RWPE2 (cell line): ENCODE results near the gene GADL1.

Experiments
- ATAC-seq: fragments of 200-7000 bp; cut with Tn5 transposase; 3 replicates; pipeline ENCODE4 v1.9.1; 2021; ENCODE audit warnings: low read depth
- DNase-seq: peaks from one replicate; pipeline ENCODE4 v3.0.0-alpha.2; 2020; ENCODE audit warnings: low spot score
- H3K27ac ChIP-seq: fragments of 450-650 bp; 2 replicates; pipeline ENCODE4 v1.5.1; 2017; ENCODE audit warnings: mild to moderate bottlenecking; ENCODE audit not compliant: poor library complexity, severe bottlenecking
- H3K27me3 ChIP-seq: fragments of 250-450 bp; sonication (Bioruptor Pico); 2 replicates; pipeline ENCODE4 v1.5.1; 2021; ENCODE audit warnings: mild to moderate bottlenecking, moderate library complexity; ENCODE audit not compliant: insufficient read depth, poor library complexity, severe bottlenecking
- H3K36me3 ChIP-seq: fragments of 250-450 bp; sonication (Bioruptor Pico); 2 replicates; pipeline ENCODE4 v1.5.1; 2020; ENCODE audit warnings: low read depth, mild to moderate bottlenecking, moderate library complexity
- H3K4me1 ChIP-seq: fragments of 250-450 bp; sonication (Bioruptor Pico); 2 replicates; pipeline ENCODE4 v1.5.1; 2021; ENCODE audit warnings: mild to moderate bottlenecking, moderate library complexity; ENCODE audit not compliant: insufficient read depth, poor library complexity, severe bottlenecking
- H3K4me3 ChIP-seq: fragments of 250-450 bp; sonication (Bioruptor Pico); 2 replicates; pipeline ENCODE4 v1.5.1; 2021; ENCODE audit warnings: mild to moderate bottlenecking, moderate library complexity; ENCODE audit not compliant: severe bottlenecking
- H3K9me3 ChIP-seq: fragments of 250-450 bp; sonication (Bioruptor Pico); 2 replicates; pipeline ENCODE4 v1.5.1; 2021; ENCODE audit warnings: mild to moderate bottlenecking, moderate library complexity; ENCODE audit not compliant: severe bottlenecking
- TF ChIP-seq, protein P1 (sequence below): fragments of 450-650 bp; IDR thresholded peaks from one replicate; pipeline ENCODE4 v1.5.1; 2017; ENCODE audit warnings: mild to moderate bottlenecking, moderate library complexity; ENCODE audit not compliant: poor library complexity, severe bottlenecking

The GADL1 gene

DNA sequence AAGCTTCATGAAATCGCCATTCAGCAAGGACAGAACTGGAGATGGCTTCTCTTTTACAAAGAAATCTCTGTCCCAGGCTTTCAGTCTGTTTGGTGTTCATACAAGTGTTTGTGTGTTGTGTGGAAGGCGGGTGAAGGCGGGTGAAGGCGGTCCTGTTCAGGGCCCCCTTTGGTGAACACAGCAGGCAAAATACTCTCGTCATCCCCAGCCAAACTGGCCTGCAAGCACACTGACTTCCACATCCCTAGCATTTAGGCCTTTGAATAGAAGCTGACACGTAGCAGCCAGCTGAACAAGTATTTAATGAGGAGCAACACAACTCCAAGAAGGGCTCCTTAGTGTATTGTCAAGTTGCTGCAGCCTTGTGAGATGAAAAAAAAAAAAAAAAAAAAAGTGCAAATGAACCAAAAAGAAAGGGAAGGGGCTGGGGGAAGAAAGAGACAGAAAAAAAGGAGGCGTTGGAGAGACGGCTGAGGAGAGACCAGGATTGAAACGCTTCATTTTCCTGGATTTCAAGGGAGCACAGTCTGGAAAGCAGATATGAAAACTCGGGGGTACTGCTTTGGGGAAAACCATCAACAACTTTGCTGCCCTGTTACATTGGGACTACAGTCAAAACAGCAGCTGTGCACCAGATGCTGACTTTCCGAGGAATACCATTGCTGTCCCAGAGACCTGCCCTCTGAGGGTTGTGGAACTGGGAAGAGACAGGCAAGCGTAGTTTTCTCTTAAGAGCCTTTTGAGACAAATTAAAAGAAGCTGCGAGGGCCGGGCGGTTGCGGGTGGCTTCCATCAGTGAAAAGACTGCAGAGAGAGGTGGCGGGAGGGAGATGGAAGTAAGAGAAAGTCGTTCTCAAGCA lies 213.4 kb downstream of the GADL1 start:
- Histone ChIP-seq H3K27me3 (no peaks in the 10 kb centered on the region), H3K9me3 (no peaks in the 10 kb centered on the region), H3K4me3 (no peak overlapping the region), H3K36me3 (peaks cover 98% of the 10 kb centered on the region), H3K4me1 (peaks cover 26% of the 10 kb centered on the region), H3K27ac (peak overlapping the region; percentile 94)
- TF ChIP-seq, protein P1, sequence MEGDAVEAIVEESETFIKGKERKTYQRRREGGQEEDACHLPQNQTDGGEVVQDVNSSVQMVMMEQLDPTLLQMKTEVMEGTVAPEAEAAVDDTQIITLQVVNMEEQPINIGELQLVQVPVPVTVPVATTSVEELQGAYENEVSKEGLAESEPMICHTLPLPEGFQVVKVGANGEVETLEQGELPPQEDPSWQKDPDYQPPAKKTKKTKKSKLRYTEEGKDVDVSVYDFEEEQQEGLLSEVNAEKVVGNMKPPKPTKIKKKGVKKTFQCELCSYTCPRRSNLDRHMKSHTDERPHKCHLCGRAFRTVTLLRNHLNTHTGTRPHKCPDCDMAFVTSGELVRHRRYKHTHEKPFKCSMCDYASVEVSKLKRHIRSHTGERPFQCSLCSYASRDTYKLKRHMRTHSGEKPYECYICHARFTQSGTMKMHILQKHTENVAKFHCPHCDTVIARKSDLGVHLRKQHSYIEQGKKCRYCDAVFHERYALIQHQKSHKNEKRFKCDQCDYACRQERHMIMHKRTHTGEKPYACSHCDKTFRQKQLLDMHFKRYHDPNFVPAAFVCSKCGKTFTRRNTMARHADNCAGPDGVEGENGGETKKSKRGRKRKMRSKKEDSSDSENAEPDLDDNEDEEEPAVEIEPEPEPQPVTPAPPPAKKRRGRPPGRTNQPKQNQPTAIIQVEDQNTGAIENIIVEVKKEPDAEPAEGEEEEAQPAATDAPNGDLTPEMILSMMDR, result no peak
- ATAC-seq (no peak), DNase-seq (no peak)

DNA sequence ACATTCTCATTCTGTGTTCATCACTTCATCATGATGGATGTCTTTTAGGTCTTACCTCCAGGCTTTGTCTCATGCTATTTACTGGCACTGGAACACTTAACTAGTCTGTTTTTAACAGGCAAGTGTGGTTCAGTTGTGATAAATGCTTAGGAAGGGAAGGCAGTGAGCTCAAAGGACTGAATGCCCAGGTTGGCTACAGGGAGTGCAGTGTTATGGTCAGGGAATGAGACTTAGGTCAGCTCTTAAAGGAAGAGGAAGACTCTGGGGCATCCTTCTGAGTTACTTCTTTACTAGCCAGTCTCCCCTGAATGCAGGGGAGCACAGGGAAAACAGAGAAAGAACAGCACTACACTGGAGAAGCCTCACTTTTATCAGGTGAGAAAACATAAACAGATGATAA lies 215.4 kb downstream of the GADL1 start:
- Histone ChIP-seq H3K36me3 (peaks cover 98% of the 10 kb centered on the region), H3K27ac (peak overlapping the region; percentile 18), H3K27me3 (no peaks in the 10 kb centered on the region), H3K9me3 (no peaks in the 10 kb centered on the region), H3K4me3 (no peak overlapping the region), H3K4me1 (peaks cover 26% of the 10 kb centered on the region)
- TF ChIP-seq, protein P1, result no peak
- no peak for DNase-seq
- ATAC-seq, result no peak

DNA sequence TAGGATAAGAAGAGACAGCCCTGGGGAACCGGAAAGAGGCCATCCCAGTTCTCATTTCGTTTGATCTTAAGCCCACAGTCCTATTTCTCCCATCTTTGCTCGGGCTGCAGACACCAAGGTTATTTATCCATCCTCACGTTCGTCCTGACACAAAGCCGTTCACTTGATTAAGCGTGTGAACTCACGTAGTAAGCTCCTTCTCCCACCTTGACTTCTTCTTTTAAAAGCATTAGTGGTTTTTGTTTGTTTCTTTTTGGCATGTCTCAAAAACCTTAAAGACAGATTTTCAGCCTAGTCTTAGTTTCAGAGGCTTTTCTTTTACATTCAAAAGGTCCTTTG lies 217.1 kb downstream of the GADL1 start:
- TF ChIP-seq, protein P1, result no peak
- peaks cover 98% of the 10 kb centered on the region for H3K36me3 ChIP-seq
- H3K9me3 ChIP-seq, result no peaks in the 10 kb centered on the region
- no peak overlapping the region for H3K4me3 ChIP-seq
- H3K27ac ChIP-seq, result peak overlapping the region; percentile 18
- no peak for ATAC-seq
- peaks cover 25% of the 10 kb centered on the region for H3K4me1 ChIP-seq
- H3K27me3 ChIP-seq, result no peaks in the 10 kb centered on the region
- DNase-seq, result no peak

DNA sequence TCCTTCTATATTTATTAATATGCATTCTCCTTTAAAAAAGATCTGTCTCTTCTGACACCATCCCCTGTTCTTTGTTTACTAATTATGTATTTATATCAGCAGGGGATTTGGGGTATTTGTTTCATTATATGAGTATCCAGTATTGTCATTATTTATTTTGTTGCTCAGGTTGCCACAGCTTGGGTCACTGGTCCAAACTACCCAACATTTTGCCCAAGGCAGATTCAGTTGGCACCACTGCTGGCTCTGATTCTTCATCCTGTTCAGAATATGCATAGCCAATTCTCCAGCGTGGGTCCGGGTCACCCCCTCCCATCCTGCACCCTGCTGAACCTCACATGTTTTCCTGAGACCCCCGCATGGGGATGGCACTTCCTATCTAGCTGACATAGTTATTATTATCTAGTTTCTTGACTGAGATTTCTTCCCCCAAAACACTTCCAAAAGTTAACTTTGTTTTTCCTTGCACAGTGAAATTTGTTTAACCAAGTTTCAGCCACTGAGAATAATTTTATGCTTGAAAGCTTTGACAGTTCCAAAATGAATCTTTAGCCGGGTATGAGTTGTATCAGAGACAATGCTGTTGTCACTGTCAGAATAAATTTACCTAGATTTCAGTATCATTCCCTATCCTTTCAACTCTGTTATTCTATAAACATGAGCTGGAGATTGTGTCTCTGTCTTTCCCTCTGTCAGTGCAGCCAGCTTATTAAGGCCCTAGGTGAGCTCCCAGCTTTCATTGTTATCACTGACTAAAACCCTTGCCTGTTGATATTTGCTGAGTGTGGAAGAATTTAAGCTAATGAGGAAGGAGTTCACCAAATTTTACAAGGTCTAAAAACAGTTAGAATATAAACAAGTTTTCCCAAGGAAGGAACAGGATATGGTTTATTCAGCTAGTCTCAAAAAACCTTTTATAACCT lies 217.8 kb downstream of the GADL1 start:
- Histone ChIP-seq H3K4me1 (peaks cover 19% of the 10 kb centered on the region), H3K27ac (peak overlapping the region; percentile 18), H3K9me3 (no peaks in the 10 kb centered on the region), H3K36me3 (peaks cover 98% of the 10 kb centered on the region), H3K27me3 (no peaks in the 10 kb centered on the region), H3K4me3 (no peak overlapping the region)
- ATAC-seq, result no peak
- no peak for DNase-seq
- TF ChIP-seq, protein P1, result no peak
